Left ventricle myocardium superior (tissue), 1 donor: Measurements from ENCODE around the gene RHBDF2. TPM values are rescaled to one million over a fixed set of nuclear protein-coding genes. Genes with fewer than 3 reads are reported as not detected.
A peak's percentile ranks its signal among the peaks of the same experiment; 100 is the strongest.
"Not testable (repeated sequence)": the region's sequence is repeated elsewhere in the genome, so short reads cannot be mapped to it uniquely, and the experiment has no call there.

Experiments used
- ATAC-seq: fragments of 200-7000 bp; cut with Tn5 transposase; one replicate; pipeline ENCODE4 v1.9.1; 2020; ENCODE audit warnings: mild to moderate bottlenecking, moderate library complexity
- DNase-seq: peaks from one replicate; pipeline ENCODE4 v3.0.0-alpha.2; 2020
- intact Hi-C: fragments of 100-400 bp; cut with micrococcal nuclease; formaldehyde crosslinking; loops from one replicate; pipeline ENCODE4 v1.11.0; 2022
- total RNA-seq: library from RNA; stranded (reverse); fragmentation: NEBNext Ultra II Directional; extraction: Animal tissue kit (Norgen Biotek cat#: 25700); gene quantifications from one replicate; pipeline ENCODE4 v1.2.1, GENCODE V29; 2021
- donor health status: DM: no; HTN: yes; CAD: no; lungs with severe emphysema.

Gene RHBDF2
- total RNA-seq, 1 donor from 2014 or later = 17.7 TPM

DNA sequence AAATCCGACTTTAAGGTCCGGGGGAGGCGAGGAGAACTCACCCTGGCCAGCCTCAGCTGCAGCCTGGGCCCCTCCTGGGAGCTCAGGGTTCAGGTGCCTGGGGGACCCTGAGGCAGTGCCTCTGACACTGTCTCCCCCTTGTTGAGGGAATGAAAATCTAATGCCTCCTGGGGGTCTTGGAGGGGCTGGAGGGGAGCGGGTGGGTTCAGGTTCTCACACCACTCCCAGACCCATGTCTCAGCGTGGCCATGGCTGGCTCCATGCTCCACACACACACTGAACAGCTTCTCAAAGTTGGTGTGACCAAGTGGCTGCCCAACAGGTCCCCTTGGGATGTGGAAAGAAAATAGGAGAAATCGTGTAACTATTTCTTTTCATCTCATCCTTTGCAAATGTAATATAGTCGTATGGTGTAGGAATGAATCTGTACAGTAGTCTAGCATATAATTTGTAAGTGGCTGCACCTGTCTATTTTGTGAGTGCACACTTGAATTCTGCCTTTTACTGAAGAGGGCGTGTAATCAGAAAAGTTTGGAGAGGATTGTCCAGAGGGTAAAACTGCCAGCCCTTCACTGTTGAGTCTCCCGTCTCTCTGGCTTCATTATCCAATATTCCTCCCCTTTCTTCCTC is 37.8 kb upstream of the RHBDF2 start:
- ATAC-seq (no peak), DNase-seq (no peak)
- intact Hi-C loops = no loop called here

DNA sequence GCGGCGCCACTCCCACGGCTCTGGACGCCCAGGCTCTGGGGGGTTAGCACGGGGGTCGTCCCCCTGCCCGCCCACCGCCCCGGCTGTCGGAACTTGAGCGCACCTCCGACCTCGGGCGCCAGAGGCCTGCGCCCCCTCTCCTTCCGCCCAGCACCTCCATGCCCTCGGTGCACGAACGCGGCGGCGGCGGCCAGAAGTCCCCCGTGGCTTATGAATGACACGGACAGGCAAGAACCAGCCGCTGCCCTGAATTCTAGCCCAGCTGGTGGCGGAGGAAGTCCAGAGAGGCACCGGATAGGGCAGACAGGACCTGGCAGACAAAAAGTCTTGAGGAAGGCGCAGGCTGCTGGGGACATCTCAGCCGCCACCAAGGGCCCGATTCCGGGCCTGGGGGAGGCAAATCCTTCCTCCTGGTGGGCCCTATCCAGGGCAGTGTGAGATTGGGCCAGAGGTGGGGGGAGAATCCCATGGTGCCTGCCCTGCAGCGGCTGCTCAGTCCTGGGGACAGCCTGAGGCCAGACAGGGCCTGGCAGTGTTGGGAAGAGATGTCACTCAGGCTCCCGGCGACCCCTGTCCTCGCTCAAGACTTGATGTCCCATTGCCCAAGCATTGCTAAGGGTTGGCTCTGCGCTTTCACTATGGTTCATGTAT is 37.2 kb upstream of the RHBDF2 start:
- intact Hi-C loops = no loop called here
- DNase-seq (peak; percentile 54), ATAC-seq (peak; percentile 1)

DNA sequence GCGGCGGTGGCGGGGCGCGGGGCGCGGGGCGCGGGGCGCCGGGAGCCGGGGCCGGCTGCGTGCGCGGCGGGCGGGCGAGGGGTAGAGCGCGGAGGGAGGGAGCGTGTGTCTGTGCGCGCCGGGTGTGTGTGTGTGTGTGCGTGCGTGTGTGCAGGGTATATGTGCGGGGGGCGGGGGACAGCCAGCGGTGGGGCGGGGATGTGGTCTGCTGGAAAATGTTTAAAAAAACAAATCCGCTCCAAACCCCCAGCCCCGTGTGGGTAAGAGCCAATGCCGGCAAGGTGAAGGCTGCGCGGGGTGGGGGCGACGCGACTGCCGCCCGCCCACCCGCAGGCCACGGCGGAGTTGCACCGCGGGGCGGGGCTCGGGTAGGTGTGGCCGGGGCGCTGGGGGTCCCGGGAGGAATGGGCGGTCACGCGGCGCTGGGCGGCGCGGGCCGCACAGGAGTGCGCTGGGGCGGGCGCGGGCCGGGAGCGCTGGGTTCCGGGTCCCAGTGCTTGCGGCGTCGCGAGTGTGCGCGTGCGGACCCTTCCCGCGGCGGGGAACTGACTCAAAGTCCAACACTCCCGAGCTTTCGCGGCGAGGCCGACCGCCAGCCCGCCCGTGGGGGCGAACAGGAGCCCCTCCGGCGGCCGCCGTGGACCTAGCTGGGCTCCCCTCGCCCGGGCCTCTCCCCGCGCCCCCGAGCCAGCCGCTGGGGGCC is 36.5 kb upstream of the RHBDF2 start, which contains the start of gene CYGB:
Gene CYGB, minus strand, starts transcription at position 132 of the 703 bp plus-strand sequence. CDS start 167 bp downstream, outside the sequence.
- intact Hi-C loops = no loop called here
- DNase-seq (peak; percentile 83), ATAC-seq (peak; percentile 74)

DNA sequence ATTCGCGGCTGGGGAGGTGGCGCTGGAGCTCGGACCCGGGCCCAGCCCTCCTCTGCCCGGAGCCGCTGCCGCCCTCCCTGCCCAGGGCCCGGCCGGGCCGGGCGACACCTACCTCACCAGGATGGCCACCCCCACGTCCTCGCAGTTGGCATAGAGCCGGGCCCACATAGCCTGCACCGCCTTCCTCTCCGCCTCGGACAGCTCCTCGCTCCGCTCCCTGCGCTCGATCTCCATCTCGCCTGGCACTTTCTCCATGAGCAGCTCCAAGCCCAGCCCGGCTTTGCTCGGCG is 36.0 kb upstream of the RHBDF2 start:
- ATAC-seq = peak; percentile 1
- intact Hi-C loops = no loop called here
- DNase-seq = peak; percentile 69

DNA sequence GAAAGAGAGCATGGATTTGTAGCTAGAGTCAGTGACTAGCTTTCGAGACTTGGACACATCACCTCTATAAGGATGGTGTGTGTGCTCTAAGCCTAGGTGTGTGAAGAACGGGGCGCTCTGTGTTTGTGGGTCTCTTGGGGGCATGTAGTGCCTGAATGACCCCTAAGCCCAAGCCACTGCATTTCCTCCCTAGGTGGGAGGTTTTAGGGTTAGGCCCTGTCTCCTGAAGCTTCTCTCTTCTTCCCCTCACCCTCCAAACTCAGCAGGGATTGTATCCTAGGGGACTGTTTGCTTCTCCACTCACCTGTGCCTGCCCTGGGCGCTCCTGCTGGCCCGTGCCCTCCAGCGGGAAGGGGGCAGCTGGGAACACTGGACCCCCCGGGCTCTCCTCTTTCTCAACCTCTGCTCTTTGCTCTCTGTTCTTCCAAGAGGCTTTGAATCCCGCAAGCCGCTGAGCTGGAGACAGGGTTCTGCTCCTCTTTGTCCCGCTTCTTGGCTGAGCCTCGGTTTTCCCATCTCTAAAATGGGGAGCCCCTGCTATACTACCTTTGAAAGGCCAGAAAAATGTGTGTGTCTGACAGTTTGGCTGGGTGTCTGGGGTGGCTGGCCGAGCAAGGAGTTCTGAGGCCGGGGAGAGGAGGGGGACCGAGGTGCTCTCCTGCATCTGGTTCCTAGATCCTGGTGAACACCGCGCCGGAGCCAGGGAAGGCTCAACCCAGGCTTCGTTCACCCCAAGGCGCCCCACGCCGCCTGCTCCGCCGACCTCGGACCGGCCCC is 35.5 kb upstream of the RHBDF2 start:
- intact Hi-C loops = no loop called here
- no peak for ATAC-seq
- DNase-seq = peak; percentile 13

DNA sequence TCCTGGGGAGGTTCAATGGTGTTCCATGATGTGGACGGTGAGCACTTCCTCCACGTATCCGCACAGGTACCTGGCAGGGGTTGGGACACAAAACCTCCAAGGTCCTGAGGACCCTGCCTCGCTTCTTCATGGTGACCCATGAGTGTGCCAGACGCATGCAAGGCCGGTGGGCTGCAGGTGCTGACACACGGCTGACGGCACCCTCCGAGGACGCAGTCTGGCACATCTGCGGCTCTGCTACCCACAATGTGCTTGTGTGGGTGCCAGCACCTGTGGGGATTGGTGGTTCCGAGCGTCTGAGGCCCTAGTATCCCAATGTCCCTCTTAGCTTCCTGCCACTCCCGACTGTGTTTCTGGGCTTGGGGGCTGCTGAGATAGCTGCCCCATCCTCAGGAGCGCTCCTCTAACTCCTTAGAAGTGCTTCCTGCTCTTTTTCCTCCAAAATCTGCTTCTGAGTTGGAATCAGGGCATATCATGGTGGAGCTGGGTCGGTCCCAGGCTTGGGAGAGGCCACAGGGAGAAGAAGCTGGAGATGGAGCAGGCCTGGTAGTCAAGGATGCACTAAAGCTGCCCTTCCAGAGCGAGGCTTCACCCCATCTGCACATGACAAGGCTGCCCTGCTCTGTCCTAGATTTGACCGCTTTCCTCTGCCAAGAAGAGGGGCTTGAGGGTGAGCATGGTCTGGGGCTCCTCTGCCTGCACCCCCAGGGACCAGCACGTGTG is 34.7 kb upstream of the RHBDF2 start:
- intact Hi-C loops = no loop called here
- ATAC-seq (no peak), DNase-seq (peak; percentile 26)

DNA sequence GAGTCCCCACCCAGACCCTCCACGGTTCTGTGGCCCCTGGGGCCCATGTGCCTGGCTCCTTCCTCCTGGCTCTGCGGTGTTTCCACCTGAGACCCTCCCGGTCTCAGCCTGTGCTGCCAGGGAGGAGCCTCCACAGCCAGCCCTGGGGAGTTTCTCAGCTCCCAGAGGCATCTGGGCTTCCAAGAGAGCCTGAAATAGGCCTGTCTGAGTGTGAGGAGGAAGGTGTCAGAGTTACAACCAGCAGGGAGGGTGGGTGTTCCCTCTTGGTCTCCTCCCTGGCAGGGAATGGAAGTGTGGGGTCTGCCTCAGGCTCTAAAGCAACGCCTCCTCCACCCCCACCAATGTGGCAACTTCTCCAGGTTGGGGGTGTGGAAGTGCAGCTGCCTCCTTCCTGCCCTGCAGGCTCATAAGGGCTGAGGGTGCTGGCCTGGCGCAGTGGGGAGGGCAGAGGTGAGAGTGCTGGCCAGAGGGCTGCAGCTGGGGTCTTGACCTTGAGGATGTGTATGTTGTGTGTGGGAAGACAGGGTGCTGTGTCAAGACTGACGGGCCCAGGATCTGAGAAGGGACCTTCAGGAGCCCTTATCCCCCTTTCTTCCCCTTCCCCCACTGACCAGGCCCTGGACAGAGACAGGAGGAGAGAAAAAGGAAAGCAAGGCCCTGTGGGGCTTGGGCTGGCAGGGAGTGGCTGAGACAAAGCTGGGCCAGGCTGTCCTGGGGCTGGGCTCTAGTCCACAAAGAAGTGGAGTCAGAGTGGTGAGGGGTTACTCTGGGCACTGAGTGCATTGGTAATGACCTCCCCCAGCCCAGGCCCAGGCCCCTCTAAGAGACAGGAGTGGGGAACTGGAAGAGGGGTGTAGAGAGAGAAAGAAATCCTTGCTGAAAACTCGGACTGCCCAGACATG is 33.9 kb upstream of the RHBDF2 start:
- intact Hi-C loops = no loop called here
- ATAC-seq (no peak), DNase-seq (peak; percentile 32)

DNA sequence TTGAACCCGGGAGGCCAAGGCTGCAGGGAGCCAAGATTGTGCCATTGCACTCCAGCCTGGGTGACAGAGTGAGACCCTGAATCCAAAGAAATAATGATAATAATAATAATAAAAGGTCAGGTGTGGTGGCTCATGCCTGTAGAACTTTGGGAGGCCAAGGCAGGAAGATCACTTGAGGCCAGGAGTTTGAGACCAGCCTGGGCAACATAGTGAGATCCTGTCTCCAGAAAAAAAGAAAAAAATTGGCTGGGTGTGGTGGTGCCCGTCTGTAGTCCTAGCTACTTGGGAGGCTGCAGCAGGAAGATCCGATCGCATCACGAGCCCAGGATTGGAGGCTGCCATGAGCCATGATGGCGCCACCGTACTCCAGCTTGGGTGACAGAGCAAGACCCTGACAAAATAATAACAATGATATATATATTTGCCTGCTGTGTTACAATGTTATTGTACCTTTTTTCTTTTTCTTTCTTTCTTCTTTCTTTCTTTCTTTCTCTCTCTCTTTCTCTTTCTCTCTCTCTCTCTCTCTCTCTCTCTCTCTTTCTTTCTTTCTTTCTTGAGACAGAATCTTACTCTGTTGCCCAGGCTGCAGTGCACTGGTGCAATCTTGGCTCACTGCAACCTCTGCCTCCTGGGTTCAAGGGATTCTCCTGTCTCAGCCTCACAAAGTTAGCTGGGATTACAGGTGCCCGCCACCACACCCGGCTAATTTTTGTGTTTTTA is 32.6 kb upstream of the RHBDF2 start:
- intact Hi-C loops, DNase-seq, ATAC-seq: not testable (repeated sequence)

DNA sequence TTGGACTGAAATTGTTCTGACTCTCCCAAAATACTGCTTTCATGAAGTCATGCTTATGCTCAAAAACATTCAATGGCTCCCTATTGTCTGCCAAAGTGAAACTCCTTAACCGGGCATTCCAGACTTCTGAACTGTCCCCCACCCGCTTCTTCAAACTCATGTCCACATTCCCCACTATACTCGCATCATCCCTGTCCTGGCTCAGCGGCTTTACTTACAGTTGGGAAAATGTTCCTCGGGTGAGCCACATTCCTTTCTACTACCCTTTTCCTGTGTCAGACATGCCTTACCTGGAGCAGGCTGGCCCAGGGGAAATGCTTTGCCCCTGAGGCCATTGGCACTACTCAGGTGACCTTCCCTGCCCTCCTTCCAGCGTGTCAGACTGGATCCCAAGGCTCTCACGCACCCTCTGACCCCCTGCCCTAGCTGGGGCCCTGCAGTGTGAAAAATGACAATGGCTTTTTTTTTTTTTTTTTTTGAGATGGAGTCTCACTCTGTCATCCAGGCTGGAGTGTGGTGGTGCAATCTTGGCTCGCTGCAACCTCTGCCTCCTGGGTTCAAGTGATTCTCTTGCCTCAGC is 30.9 kb upstream of the RHBDF2 start:
- ATAC-seq = no peak
- intact Hi-C loops = no loop called here
- no peak for DNase-seq

DNA sequence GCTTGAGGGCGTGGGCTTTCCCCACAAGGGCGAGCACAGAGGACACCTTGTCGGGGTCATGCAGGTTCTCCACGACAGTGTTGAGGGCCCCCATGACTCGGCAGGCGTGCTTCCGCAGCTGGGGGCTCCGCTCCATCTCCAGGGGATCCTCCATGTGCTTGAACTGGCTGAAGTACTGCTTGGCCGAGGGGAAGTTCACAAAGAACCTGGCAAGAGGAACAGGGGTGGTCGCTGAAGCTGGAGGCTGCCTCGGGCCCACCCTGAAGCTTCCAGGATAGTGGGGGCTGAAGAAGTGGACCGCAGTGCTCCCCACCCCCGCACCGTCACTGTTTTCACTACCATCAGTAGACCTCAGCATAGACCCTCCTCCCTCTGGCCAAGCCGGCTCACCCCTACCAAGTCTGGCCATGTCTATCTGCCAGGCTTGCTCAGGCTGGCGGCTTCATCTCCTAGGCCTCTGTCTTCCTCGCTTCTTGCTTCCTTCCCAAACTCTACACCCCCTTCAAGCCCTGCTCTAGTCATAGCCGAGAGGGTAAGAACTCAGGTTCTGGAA is 30.3 kb upstream of the RHBDF2 start:
- DNase-seq (no peak), ATAC-seq (no peak)
- intact Hi-C loops = no loop called here

DNA sequence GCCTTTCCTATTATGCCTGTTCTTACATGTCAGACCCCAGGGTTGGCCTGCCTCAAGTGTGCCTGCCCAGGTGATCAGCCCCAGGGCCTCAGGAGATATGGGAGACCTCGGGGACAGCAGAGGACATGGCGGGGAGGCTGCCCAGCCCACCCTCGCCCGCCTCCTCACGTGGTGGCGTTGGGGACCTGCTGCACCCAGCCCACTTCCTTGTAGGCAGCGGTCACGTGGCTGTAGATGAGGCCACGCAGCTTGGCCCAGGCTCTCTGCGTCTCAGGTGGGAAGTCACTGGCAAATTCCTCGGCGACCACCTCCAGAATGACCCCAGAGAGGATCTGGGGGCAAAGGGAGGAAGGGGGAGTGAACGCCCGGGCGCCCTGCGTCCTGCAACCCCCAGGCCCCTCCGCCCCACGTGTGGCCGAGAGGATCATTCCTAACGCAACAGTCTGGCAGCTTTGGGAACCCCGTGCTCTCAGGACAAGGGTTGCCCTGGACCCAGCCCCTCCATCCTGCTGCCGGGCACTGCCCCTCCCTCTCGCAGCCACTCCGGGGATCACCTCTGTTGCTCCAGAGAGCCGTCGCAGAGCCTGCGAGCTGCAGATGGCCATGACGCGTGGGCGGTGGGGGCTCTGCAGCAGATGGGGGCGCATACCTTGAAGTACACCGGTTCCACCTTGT is 29.7 kb upstream of the RHBDF2 start:
- ATAC-seq (no peak), DNase-seq (no peak)
- intact Hi-C loops = no loop called here

DNA sequence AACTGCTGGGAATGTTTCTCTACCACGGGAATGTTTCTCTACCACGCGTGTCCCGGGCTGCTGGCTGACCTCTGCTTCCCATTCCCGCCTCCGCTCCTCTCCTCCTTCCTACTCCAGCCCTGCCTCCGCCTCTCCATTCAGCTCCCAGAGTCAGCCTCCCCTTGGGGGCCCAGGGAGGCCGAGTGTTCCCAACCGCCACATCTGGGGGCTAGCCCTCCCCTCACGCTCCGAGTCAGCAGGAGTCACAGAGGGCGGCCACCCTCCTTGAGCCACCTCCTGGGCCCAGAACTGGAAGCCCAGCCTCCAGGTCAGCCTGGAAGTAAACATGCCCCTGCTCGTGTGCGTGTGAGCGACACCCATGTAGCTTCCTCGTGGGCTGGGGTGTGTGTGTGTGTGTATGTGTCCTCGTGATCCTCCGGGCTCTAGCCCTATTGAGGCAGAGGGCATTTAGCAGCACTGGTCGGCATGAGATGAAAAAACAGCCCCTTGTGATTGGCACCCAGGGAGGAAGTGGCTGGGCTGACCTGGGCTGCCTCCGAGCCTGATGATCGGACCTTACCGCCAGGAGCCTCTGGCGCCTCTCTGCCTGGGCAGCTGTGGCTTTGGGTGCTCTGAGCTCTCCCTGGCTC is 29.0 kb upstream of the RHBDF2 start:
- DNase-seq = no peak
- intact Hi-C loops = no loop called here
- ATAC-seq = peak; percentile 68

DNA sequence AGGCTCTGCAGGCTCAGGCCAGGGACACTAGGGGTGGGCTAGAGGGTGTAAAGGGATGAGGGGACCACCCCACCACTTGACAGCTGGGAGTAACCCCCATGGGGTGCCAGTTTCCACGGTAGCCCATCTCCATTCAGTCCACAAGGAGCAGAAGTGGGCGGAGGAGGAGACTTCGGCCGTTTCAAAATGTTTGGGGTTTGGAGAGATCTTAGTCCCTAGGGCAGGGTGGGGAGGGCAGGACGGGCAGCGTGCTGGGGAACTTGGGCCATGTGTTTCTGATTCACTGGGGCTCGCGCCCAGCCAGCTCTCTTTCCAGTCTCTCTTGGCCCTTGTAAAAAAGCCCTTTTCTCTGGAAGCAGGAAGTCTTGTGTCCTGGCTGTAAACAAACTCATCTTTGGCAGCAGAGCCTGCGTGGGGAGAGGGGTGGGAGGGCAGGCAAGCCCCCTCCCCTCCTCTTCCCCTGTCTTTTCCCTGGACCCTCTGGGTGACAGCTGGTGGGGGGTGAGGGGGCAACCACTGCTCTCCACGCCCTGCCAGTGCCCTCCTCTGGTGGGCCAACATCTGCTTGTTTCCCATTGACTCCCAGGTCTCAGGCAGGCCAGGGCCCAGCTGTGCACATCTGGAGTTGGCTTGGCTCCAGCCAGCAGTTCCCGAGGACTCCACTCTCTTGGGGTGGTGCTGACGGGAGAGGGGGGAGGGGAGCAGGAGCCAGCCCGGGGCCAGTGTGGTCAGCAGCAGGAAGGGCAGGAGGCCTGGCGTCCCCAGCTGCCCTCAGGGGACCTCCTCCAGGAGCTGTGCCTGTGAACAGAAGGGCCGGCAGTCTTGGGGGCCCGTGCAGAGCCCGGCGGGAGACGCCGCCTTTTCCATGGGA is 28.2 kb upstream of the RHBDF2 start:
- DNase-seq = peak; percentile 94
- ATAC-seq = peak; percentile 77
- intact Hi-C loops = no loop called here

DNA sequence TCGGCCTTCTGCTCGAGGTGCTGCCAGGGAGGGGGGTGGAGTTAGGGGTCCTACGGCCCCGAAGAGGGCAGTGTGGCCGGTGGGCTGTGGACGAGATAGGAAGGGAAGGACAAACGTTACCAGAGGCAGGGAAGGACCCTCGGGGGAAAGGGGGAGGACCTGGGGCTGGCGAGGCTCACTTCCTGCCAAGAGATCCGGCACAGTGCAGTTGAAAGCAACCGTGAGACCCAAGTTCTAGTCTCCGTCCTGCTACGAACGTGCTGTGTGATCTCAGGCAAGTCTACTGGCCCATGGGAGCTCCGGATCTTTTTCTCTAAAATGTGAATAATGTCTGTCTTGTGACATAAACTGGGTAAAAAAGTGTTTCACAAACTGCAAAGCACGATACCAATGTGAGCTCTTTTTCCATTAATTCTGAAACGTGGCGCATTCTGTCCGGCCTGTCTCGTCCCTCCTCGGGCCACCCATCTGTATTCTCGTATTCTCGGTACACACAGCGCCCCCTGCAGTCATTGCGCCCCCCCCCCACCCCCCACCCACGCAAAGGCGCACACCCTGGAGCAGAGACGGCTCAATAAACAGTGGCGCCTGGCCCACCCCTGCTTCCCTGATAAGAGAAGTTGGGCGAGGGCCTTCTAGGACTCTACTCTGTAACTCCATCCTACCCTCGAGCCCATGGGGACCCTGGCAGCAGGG is 27.5 kb upstream of the RHBDF2 start:
- ATAC-seq = peak; percentile 37

DNA sequence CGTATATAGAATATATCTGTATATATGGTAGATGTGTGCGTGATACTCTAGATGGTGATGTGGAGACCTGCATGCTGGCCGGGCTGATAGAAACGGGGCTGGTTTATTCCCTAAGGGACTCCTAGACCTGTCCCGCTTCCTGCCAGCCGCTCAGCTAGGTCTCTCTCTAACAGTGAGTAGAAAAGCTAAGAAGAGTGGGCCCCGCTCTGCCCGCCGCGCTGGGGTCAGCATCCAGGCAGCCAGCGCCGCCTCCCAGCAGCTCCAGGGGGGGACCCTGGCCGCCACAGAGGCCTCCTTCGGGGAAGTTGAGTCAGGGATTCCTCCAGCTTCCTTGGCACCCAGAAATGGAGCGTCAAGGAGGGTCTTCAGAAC is 26.9 kb upstream of the RHBDF2 start:
- ATAC-seq (no peak), DNase-seq (peak; percentile 58)
- intact Hi-C loops = no loop called here

More for the DNA sequence above, 27.5 kb upstream of the RHBDF2 start:
- DNase-seq = peak; percentile 83
- intact Hi-C loops = no loop called here
